Right lobe of liver (tissue), 4 donors: ENCODE data around the gene VSTM4.

ENCODE experiments used
- CTCF ChIP-seq, 4 donors: fragments of 200-600 bp in 3 of 4; fragments of 450-650 bp in 1 of 4; IDR thresholded peaks; one replicate each; pipeline versions ENCODE4 v1.5.1 to v1.8.0; 2016 to 2022; ENCODE audit warnings: antibody characterized with exemption in 4 of 4, mild to moderate bottlenecking in 2 of 4
- POLR2A ChIP-seq: fragments of 450-650 bp; IDR thresholded peaks from one replicate; pipeline ENCODE4 v1.6.1; 2017; ENCODE audit warnings: antibody characterized with exemption, mild to moderate bottlenecking
- donor health status: DM: no; HTN: no; CAD: no.
- donor health status: DM: no; HTN: no; CAD: no.
- donor health status: DM: no; HTN: yes; CAD: no.

- TF ChIP-seq CTCF (IDR thresholded peaks at IDR 0.05), result no peak
- no peak for TF ChIP-seq POLR2A
Observed at GRCh38 chr10:49150426-49150825, 35.1 kb upstream of the VSTM4 start.
